NT2/D1 (cell line): Measurements from ENCODE around the gene RYK.

ENCODE experiments used
- YY1 ChIP-seq: IDR thresholded peaks from 2 replicates; pipeline ENCODE4 v1.6.1; 2011; ENCODE audit not compliant: insufficient read length, insufficient read depth
- ZNF274 ChIP-seq: IDR thresholded peaks from 2 replicates; pipeline ENCODE4 v1.6.1; 2011; ENCODE audit warnings: mild to moderate bottlenecking, low read depth, low read length

DNA sequence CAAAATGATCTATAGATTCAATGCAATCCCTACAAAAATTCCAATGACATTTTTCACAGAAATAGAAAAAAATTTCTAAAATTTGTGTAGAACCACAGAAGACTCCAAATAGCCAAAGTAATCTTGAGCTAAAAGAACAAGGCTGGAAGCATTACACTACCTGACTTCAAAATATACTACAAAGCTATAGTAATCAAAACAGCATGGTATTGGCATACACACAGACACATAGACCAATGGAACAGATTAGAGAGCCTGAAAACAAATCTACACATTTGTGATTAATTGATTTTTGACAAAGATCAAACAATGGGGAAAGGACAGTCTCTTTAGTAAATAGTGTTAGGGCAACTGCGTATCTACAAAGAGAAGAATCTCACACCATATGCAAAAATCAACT, 45.3 kb upstream of the RYK start:
- TF ChIP-seq YY1, result no peak
- no peak for TF ChIP-seq ZNF274
